ENCODE data around the gene FMNL3. TPM values are rescaled to one million over a fixed set of nuclear protein-coding genes. Genes with fewer than 3 reads are reported as not detected.

The FMNL3 gene
- total RNA-seq, 1 experiment from 2014 or later: 0.58 TPM

DNA sequence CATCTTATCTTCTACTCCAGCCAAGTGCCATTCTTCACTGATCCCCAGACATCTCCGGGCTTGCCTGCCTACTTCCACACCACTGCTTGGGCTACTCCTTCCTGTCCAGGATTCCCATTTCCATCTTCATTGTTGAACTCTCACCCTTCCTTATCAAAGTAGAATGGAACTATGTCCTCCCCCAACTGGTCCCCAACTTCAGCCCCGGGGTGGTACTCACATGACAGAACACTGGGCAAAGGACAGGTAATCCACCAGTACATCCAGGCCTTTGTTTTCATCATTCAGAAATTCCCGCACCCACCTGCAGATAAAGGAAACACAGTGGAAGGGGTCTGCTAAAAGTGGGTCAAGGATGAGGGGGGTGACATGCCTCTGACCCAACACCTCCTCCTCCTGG lies 45.5 kb downstream of the FMNL3 start:
- intact Hi-C loops (cut with micrococcal nuclease): no loop called here
- BruUV-seq (replicated peaks): no TSS peak
- Mint-ChIP-seq H3K27me3 (ENCODE audit: insufficient read depth, unreplicated experiment) (peaks cover 13% of the 10 kb centered on the region), H3K4me3 (ENCODE audit: unreplicated experiment) (no peak overlapping the region), H3K27ac (ENCODE audit: low read depth, unreplicated experiment) (no peak overlapping the region), H3K9me3 (ENCODE audit: unreplicated experiment) (no peaks in the 10 kb centered on the region), H3K4me1 (ENCODE audit: insufficient read depth, unreplicated experiment) (peaks cover 10% of the 10 kb centered on the region), H3K36me3 (ENCODE audit: insufficient read depth, unreplicated experiment) (no peaks in the 10 kb centered on the region)
- ChIA-PET POLR2A (no interaction called here), CTCF (interaction anchor here (0.7 kb wide), 1 partner anchor 624 kb away, joined by 3 read pairs; no protein-coding TSS in a partner anchor)
- TF ChIP-seq, protein P1, sequence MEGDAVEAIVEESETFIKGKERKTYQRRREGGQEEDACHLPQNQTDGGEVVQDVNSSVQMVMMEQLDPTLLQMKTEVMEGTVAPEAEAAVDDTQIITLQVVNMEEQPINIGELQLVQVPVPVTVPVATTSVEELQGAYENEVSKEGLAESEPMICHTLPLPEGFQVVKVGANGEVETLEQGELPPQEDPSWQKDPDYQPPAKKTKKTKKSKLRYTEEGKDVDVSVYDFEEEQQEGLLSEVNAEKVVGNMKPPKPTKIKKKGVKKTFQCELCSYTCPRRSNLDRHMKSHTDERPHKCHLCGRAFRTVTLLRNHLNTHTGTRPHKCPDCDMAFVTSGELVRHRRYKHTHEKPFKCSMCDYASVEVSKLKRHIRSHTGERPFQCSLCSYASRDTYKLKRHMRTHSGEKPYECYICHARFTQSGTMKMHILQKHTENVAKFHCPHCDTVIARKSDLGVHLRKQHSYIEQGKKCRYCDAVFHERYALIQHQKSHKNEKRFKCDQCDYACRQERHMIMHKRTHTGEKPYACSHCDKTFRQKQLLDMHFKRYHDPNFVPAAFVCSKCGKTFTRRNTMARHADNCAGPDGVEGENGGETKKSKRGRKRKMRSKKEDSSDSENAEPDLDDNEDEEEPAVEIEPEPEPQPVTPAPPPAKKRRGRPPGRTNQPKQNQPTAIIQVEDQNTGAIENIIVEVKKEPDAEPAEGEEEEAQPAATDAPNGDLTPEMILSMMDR (IDR thresholded peaks at IDR 0.05; ENCODE audit: unreplicated experiment): no peak
- no peak for DNase-seq (ENCODE audit: unreplicated experiment)

DNA sequence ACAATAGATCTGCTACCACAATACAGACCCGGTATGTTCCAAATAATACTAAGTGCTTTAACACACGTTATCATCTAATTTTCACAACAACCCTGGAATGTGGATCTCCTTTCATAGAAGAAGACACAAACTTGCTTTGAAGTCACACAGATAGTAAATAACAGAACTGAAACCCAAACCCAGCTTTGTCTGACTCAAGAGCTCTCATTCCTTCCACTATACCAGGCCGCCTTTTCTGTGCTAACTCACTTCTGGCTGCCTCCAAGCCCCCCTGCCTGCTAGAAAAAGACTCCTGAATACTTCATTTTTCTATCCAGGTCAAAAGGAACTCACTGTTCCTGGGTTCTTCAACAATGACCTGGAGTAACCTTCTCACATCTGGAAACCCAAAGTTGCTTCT lies 46.0 kb downstream of the FMNL3 start:
- CTCF ChIA-PET: interaction anchor here (0.7 kb wide), 1 partner anchor 623 kb away, joined by 3 read pairs; no protein-coding TSS in a partner anchor
- intact Hi-C loops (cut with micrococcal nuclease): no loop called here
- no TSS peak for BruUV-seq (replicated peaks)
- no peak overlapping the region for H3K4me3 Mint-ChIP-seq (ENCODE audit: unreplicated experiment)
- H3K27ac Mint-ChIP-seq (ENCODE audit: low read depth, unreplicated experiment): no peak overlapping the region
- H3K4me1 Mint-ChIP-seq (ENCODE audit: insufficient read depth, unreplicated experiment): peaks cover 10% of the 10 kb centered on the region
- DNase-seq (ENCODE audit: unreplicated experiment): no peak
- POLR2A ChIA-PET: no interaction called here
- H3K36me3 Mint-ChIP-seq (ENCODE audit: insufficient read depth, unreplicated experiment): no peaks in the 10 kb centered on the region
- TF ChIP-seq, protein P1 (IDR thresholded peaks at IDR 0.05; ENCODE audit: unreplicated experiment): no peak
- peaks cover 13% of the 10 kb centered on the region for H3K27me3 Mint-ChIP-seq (ENCODE audit: insufficient read depth, unreplicated experiment)
- H3K9me3 Mint-ChIP-seq (ENCODE audit: unreplicated experiment): no peaks in the 10 kb centered on the region

DNA sequence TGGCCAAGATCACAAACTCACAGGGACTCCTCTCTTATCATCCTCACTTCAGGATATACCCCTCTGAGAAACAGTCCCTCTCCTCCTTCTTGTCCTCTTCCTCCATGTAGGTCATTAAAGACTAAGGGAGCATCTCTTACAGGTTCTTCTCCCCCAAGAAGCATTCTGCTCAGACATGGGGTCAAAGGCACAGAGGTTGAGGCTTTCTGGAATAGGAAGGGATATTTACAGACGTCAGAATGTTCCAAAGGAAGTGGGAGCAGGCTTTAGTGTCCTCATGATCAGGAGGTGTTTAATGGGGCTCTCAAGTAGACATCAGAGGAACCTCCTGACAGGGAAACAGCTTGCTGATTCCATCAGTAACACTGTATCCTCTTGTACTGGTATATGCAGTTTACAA lies 47.5 kb downstream of the FMNL3 start:
- intact Hi-C loops (cut with micrococcal nuclease): no loop called here
- ChIA-PET CTCF (interaction anchor here (0.6 kb wide), 1 partner anchor 681 kb away, joined by 3 read pairs; no protein-coding TSS in a partner anchor), POLR2A (interaction anchor here (0.7 kb wide), 1 partner anchor 1516 kb away, joined by 3 read pairs; no protein-coding TSS in a partner anchor)
- TF ChIP-seq, protein P1 (IDR thresholded peaks at IDR 0.05; ENCODE audit: unreplicated experiment): no peak
- Mint-ChIP-seq H3K9me3 (ENCODE audit: unreplicated experiment) (no peaks in the 10 kb centered on the region), H3K27ac (ENCODE audit: low read depth, unreplicated experiment) (no peak overlapping the region), H3K4me1 (ENCODE audit: insufficient read depth, unreplicated experiment) (peaks cover 5% of the 10 kb centered on the region), H3K36me3 (ENCODE audit: insufficient read depth, unreplicated experiment) (no peaks in the 10 kb centered on the region), H3K4me3 (ENCODE audit: unreplicated experiment) (no peak overlapping the region), H3K27me3 (ENCODE audit: insufficient read depth, unreplicated experiment) (peaks cover 13% of the 10 kb centered on the region)
- no peak for DNase-seq (ENCODE audit: unreplicated experiment)
- BruUV-seq (replicated peaks): no TSS peak

DNA sequence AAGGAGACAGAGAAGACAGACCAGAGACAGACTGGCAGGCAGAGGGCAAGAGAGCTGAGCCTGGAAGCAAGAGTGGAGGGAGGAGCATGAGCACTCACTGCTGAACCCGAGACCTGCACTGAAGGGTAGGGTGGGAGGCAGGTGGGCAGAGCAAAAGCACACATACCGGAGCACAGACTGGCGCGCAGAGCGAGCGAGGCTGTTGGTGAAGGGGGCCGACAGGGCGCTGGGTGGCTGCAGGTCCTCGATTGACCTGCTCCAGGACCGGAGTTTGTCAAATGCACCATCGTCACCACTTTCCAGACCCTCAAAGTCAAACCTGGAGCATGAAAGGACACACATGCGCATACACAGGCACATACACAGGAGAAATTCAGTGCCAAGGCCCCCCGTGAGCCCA lies 48.9 kb downstream of the FMNL3 start:
- H3K27ac Mint-ChIP-seq (ENCODE audit: low read depth, unreplicated experiment): no peak overlapping the region
- no TSS peak for BruUV-seq (replicated peaks)
- intact Hi-C loops (cut with micrococcal nuclease): no loop called here
- TF ChIP-seq, protein P1 (IDR thresholded peaks at IDR 0.05; ENCODE audit: unreplicated experiment): no peak
- no peaks in the 10 kb centered on the region for H3K9me3 Mint-ChIP-seq (ENCODE audit: unreplicated experiment)
- no peak for DNase-seq (ENCODE audit: unreplicated experiment)
- H3K27me3 Mint-ChIP-seq (ENCODE audit: insufficient read depth, unreplicated experiment): peaks cover 13% of the 10 kb centered on the region
- ChIA-PET CTCF (interaction anchor here (0.5 to 0.6 kb wide), 2 partner anchors 49 to 100 kb away, joined by 3 read pairs; no protein-coding TSS in a partner anchor), POLR2A (no interaction called here)
- no peaks in the 10 kb centered on the region for H3K36me3 Mint-ChIP-seq (ENCODE audit: insufficient read depth, unreplicated experiment)
- H3K4me1 Mint-ChIP-seq (ENCODE audit: insufficient read depth, unreplicated experiment): peaks cover 3% of the 10 kb centered on the region
- no peak overlapping the region for H3K4me3 Mint-ChIP-seq (ENCODE audit: unreplicated experiment)

All from MCF 10A (cell line).